C4-2B (cell line): Measurements from ENCODE around the gene PDCL3.

Experiments used
- CTCF ChIP-seq: fragments of 450-650 bp; conservative IDR thresholded peaks from 2 replicates; pipeline ENCODE4 v1.5.1; 2017; ENCODE audit warnings: mild to moderate bottlenecking
- ZFX ChIP-seq: fragments of 450-650 bp; IDR thresholded peaks from 2 replicates; pipeline ENCODE4 v1.6.1; 2017

- TF ChIP-seq CTCF (no peak), ZFX (no peak)
Observed at GRCh38 chr2:100615471-100615870, 52.7 kb downstream of the PDCL3 start.
